NB4 (cell line): ENCODE measurements around the gene TAS1R3.

ENCODE experiments used
- MYC ChIP-seq: IDR thresholded peaks from 2 replicates; pipeline ENCODE4 v1.6.1; 2011; ENCODE audit warnings: low read depth, low read length
- POLR2A ChIP-seq: IDR thresholded peaks from 2 replicates; pipeline ENCODE4 v1.6.1; 2011; ENCODE audit warnings: mild to moderate bottlenecking; ENCODE audit not compliant: insufficient read length; ENCODE audit errors: extremely low read depth
- TF ChIP-seq, protein P1 (sequence below): IDR thresholded peaks from one replicate; pipeline ENCODE4 v1.5.1; 2012; ENCODE audit warnings: low read depth, low read length
- TF ChIP-seq, protein P2 (sequence below): IDR thresholded peaks from 2 replicates; pipeline ENCODE4 v1.6.1; 2011; ENCODE audit warnings: low read depth, low read length

DNA sequence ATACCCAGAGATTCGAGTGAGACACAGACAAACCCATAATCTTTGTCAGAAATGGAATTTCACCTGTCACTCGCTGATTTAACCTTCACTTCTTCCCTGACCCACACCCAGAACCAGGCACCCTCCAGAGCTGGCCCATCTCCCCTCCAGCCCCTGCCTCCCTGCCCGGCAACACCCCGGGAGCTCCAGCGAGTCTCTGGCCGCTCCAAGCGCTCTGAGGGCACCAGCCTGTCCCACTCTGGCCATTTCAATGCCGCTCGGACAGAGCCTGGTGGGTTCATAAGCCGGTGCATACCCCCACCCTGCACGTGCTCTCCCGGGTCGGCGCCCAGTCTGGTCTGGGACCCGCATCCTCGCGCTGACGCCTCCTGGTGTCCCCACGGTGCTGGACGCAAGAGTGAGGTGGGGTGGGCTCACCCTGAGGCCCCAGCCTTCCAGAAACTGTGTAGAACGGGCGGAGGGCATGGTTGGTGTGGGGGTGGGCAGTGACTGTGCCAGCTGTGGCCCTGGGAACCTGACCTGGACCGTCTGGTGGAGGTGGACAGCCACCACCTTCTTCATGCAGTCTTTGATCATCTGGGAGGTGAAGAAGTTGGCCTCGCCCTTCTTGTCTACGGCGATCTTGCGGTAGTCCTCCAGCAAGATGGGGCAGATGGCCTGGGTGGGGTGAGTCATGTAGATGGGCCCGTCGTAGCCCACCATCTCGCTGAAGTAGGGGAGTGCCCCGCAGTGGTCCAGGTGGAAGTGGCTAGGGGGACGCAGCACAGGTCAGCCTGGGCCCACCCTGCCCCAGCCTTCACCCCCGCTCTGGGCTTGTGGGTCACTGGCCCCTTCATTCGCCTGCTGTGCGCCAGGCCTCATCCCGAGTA, 12.1 kb upstream of the TAS1R3 start:
- TF ChIP-seq POLR2A (no peak), MYC (no peak)
- TF ChIP-seq, protein P1, sequence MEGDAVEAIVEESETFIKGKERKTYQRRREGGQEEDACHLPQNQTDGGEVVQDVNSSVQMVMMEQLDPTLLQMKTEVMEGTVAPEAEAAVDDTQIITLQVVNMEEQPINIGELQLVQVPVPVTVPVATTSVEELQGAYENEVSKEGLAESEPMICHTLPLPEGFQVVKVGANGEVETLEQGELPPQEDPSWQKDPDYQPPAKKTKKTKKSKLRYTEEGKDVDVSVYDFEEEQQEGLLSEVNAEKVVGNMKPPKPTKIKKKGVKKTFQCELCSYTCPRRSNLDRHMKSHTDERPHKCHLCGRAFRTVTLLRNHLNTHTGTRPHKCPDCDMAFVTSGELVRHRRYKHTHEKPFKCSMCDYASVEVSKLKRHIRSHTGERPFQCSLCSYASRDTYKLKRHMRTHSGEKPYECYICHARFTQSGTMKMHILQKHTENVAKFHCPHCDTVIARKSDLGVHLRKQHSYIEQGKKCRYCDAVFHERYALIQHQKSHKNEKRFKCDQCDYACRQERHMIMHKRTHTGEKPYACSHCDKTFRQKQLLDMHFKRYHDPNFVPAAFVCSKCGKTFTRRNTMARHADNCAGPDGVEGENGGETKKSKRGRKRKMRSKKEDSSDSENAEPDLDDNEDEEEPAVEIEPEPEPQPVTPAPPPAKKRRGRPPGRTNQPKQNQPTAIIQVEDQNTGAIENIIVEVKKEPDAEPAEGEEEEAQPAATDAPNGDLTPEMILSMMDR = no peak
- TF ChIP-seq, protein P2, sequence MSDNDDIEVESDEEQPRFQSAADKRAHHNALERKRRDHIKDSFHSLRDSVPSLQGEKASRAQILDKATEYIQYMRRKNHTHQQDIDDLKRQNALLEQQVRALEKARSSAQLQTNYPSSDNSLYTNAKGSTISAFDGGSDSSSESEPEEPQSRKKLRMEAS = no peak
